Stomach (tissue), 9 donors: ENCODE data around the gene PPP1R16B. TPM values are rescaled to one million over a fixed set of nuclear protein-coding genes. Genes with fewer than 3 reads are reported as not detected.

Experiments
- DNase-seq, 2 donors: peaks; one replicate each; pipeline versions ENCODE4 v3.0.0 to v3.0.0-alpha.2; 2013 to 2019
- H3K27ac ChIP-seq, 5 donors: fragments of 200-600 bp in 4 of 5; sonication (generic) in 4 of 5; one replicate each; pipeline ENCODE4 v1.5.1; 2013 to 2019; ENCODE audit warnings: mild to moderate bottlenecking in 1 of 5, moderate library complexity in 1 of 5
- H3K27me3 ChIP-seq, 3 donors: fragments of 200-600 bp; sonication (generic); one replicate each; pipeline ENCODE4 v1.5.1; 2017 to 2019; ENCODE audit warnings: mixed run types in 1 of 3
- H3K36me3 ChIP-seq, 4 donors: fragments of 200-600 bp; sonication (generic); 1 replicate in 3 of 4; 2 replicates in 1 of 4; pipeline ENCODE4 v1.5.1; 2016 to 2019
- H3K4me1 ChIP-seq, 4 donors: fragments of 200-600 bp; sonication (generic); one replicate each; pipeline ENCODE4 v1.5.1; 2016 to 2019
- H3K4me3 ChIP-seq, 4 donors: fragments of 200-600 bp; sonication (generic) in 3 of 4; one replicate each; pipeline ENCODE4 v1.5.1; 2016 to 2019; ENCODE audit warnings: mild to moderate bottlenecking in 1 of 4
- H3K9me3 ChIP-seq, 4 donors: fragments of 200-600 bp; sonication (generic); one replicate each; pipeline ENCODE4 v1.5.1; 2016 to 2019
- CTCF ChIP-seq, 7 experiments: fragments of 450-650 bp in 4 of 7; fragments of 200-600 bp in 3 of 7; sonication (generic) in 3 of 7; IDR thresholded peaks; one replicate each; pipeline ENCODE4 v1.5.1; 2016 to 2019; ENCODE audit warnings: antibody characterized with exemption in 7 of 7, control low read depth in 2 of 7, mild to moderate bottlenecking in 1 of 7
- EP300 ChIP-seq: sonication (generic); formaldehyde crosslinking; IDR thresholded peaks from one replicate; pipeline ENCODE4 v1.6.1; 2017; ENCODE audit warnings: antibody characterized with exemption
- POLR2A ChIP-seq, 4 donors: fragments of 450-650 bp; IDR thresholded peaks; one replicate each; pipeline ENCODE4 v1.6.1; 2016; ENCODE audit warnings: antibody characterized with exemption in 4 of 4, control low read depth in 2 of 4, mild to moderate bottlenecking in 1 of 4, moderate library complexity in 1 of 4
- POLR2AphosphoS5 ChIP-seq, 3 donors: sonication (generic); formaldehyde crosslinking; IDR thresholded peaks; one replicate each; pipeline ENCODE4 v1.6.1; 2016; ENCODE audit warnings: antibody characterized with exemption in 3 of 3
- WGBS, 5 donors: extraction: QIAGEN DNeasy Blood & Tissue Kit in 3 of 5; methylation state at CpG; one replicate each; pipeline versions ENCODE4 v1.1.5 to v1.1.7; 2013 to 2018; 5-methylcytosine and 5-hydroxymethylcytosine counted together
- intact Hi-C: fragments of 100-400 bp; cut with DNase I; formaldehyde crosslinking; loops from one replicate; pipeline ENCODE4 v1.15.1; 2023; ENCODE audit warnings: low total_unique reads
- polyA plus RNA-seq, 3 donors: library from polyadenylated mRNA; stranded (reverse); fragments of 200-250 nt; gene quantifications; one replicate each; pipeline ENCODE4 v1.2.3, GENCODE V29; 2013
- total RNA-seq, 5 donors: library from RNA; depleted of rRNA; stranded (reverse); fragments of >200 nt; gene quantifications; one replicate each; pipeline versions ENCODE4 v1.1.0 to v1.2.3, GENCODE V29; 2014 to 2016
- donor health status: healthy with polysubstance abuse.
- donor health status: Bipolar disorder and iron deficiency.
- donor health status: healthy.

The PPP1R16B gene
- total and polyA plus RNA-seq, 8 donors, result 1.2 to 18.7 (median 6.2) TPM

- H3K27ac ChIP-seq, result no peak overlapping the region
- intact Hi-C loops, result no loop called here
- WGBS, 5 donors, result 80 to 91% (median 90%) methylated on average over 3 of the region's 3 CpGs
- H3K9me3 ChIP-seq, result no peaks in the 10 kb centered on the region
- no peaks in the 10 kb centered on the region for H3K4me1 ChIP-seq
- no peaks in the 10 kb centered on the region for H3K36me3 ChIP-seq
- no peak for DNase-seq
- TF ChIP-seq POLR2A (IDR thresholded peaks at IDR 0.05), result no peak
- TF ChIP-seq CTCF (IDR thresholded peaks at IDR 0.05), result no peak
- TF ChIP-seq POLR2AphosphoS5 (IDR thresholded peaks at IDR 0.05), result no peak
- no peak for TF ChIP-seq EP300
- no peaks in the 10 kb centered on the region for H3K27me3 ChIP-seq
- H3K4me3 ChIP-seq, result no peak overlapping the region
These were observed 7.2 kb upstream of the PPP1R16B start for GRCh38 chr20:38798266-38798665.

GRCh38 chr20:38799203-38799602 lies 6.3 kb upstream of the PPP1R16B start:
- peak in 1 of 2 donors; percentile 37 for DNase-seq
- no peaks in the 10 kb centered on the region for H3K4me1 ChIP-seq
- H3K9me3 ChIP-seq, result no peaks in the 10 kb centered on the region
- H3K27me3 ChIP-seq, result peaks cover 0 to under 1% (median 0%) of the 10 kb centered on the region in 3 donors
- H3K36me3 ChIP-seq, result no peaks in the 10 kb centered on the region
- TF ChIP-seq POLR2A (IDR thresholded peaks at IDR 0.05) (no peak), POLR2AphosphoS5 (IDR thresholded peaks at IDR 0.05) (no peak), EP300 (no peak), CTCF (IDR thresholded peaks at IDR 0.05) (no peak)
- intact Hi-C loops, result no loop called here
- 49 to 71% (median 62%) methylated on average over 4 of the region's 4 CpGs for WGBS, 5 donors
- no peak overlapping the region for H3K4me3 ChIP-seq
- H3K27ac ChIP-seq, result peak overlapping the region in 1 of 5 donors; percentile 32

GRCh38 chr20:38800882-38801281 lies 4.6 kb upstream of the PPP1R16B start:
- Histone ChIP-seq H3K4me3 (no peak overlapping the region), H3K27me3 (peaks cover 0 to 18% (median 11%) of the 10 kb centered on the region in 3 donors), H3K9me3 (no peaks in the 10 kb centered on the region), H3K36me3 (no peaks in the 10 kb centered on the region), H3K27ac (no peak overlapping the region), H3K4me1 (peaks cover 6 to 11% (median 7%) of the 10 kb centered on the region in 4 donors)
- no peak for DNase-seq
- intact Hi-C loops, result no loop called here
- no peak for TF ChIP-seq POLR2AphosphoS5 (IDR thresholded peaks at IDR 0.05)
- no peak for TF ChIP-seq CTCF (IDR thresholded peaks at IDR 0.05)
- no peak for TF ChIP-seq EP300
- no peak for TF ChIP-seq POLR2A (IDR thresholded peaks at IDR 0.05)
- WGBS, 5 donors, result 76 to 90% (median 90%) methylated on average over 3 of the region's 3 CpGs

- Histone ChIP-seq H3K4me1 (peaks cover 15 to 26% (median 18%) of the 10 kb centered on the region in 4 donors), H3K4me3 (no peak overlapping the region), H3K36me3 (no peaks in the 10 kb centered on the region), H3K9me3 (no peaks in the 10 kb centered on the region), H3K27ac (peak overlapping the region; percentile 13 to 81 (median 55)), H3K27me3 (peaks cover 4 to 51% (median 35%) of the 10 kb centered on the region in 3 donors)
- intact Hi-C loops, result no loop called here
- DNase-seq, result no peak
- WGBS, 5 donors, result 76 to 88% (median 83%) methylated on average over 3 of the region's 3 CpGs
- TF ChIP-seq POLR2AphosphoS5 (IDR thresholded peaks at IDR 0.05), result no peak
- TF ChIP-seq CTCF (IDR thresholded peaks at IDR 0.05), result no peak
- TF ChIP-seq EP300, result no peak
- no peak for TF ChIP-seq POLR2A (IDR thresholded peaks at IDR 0.05)
These were observed 1.3 kb upstream of the PPP1R16B start for GRCh38 chr20:38804221-38804620.
